ENCODE measurements around the gene CDH4. TPM values are rescaled to one million over a fixed set of nuclear protein-coding genes. Genes with fewer than 3 reads are reported as not detected.

The CDH4 gene
- total and polyA plus RNA-seq, 12 donors: 0.04 to 0.25 (median 0.08) TPM; not detected in 5

DNA sequence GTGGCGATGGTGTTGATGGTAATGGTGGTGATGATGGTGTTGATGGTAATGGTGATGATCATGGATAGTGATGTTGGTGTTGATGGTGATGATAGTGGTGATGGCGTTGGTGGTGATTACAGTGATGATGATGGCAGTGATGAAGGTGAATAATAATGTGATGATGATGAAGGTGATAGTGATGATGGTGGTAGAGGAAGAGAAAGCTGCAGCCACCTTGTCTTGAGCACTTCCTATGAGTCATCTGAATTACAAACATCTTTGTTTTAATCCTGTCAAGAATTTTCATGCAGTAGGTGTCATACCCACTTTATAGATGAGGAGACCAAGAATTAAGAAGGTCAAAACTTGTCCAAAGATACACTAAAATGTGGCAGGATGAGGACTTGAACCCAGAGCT is 571.2 kb downstream of the CDH4 start:
- WGBS, 2 donors: 84 to 95% methylated on average over 2 of the region's 2 CpGs
- intact Hi-C loops (cut with DNase I): loop anchor here in 2 of 10 donors (5.0 to 10.0 kb wide), 2 partner anchors 58 to 261 kb away; no protein-coding TSS in a partner anchor
- ATAC-seq (no peak), DNase-seq (no peak)
- H3K27ac ChIP-seq: no peak overlapping the region
- H3K4me3 ChIP-seq: no peak overlapping the region
- TF ChIP-seq, protein P1, sequence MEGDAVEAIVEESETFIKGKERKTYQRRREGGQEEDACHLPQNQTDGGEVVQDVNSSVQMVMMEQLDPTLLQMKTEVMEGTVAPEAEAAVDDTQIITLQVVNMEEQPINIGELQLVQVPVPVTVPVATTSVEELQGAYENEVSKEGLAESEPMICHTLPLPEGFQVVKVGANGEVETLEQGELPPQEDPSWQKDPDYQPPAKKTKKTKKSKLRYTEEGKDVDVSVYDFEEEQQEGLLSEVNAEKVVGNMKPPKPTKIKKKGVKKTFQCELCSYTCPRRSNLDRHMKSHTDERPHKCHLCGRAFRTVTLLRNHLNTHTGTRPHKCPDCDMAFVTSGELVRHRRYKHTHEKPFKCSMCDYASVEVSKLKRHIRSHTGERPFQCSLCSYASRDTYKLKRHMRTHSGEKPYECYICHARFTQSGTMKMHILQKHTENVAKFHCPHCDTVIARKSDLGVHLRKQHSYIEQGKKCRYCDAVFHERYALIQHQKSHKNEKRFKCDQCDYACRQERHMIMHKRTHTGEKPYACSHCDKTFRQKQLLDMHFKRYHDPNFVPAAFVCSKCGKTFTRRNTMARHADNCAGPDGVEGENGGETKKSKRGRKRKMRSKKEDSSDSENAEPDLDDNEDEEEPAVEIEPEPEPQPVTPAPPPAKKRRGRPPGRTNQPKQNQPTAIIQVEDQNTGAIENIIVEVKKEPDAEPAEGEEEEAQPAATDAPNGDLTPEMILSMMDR (IDR thresholded peaks at IDR 0.05): no peak
- peaks cover 0 to 12% (median 0%) of the 10 kb centered on the region in 11 donors for H3K9me3 ChIP-seq
- H3K36me3 ChIP-seq: no peaks in the 10 kb centered on the region
- H3K27me3 ChIP-seq: peaks cover 0 to 23% (median 5%) of the 10 kb centered on the region in 7 donors
- no peaks in the 10 kb centered on the region for H3K4me1 ChIP-seq

DNA sequence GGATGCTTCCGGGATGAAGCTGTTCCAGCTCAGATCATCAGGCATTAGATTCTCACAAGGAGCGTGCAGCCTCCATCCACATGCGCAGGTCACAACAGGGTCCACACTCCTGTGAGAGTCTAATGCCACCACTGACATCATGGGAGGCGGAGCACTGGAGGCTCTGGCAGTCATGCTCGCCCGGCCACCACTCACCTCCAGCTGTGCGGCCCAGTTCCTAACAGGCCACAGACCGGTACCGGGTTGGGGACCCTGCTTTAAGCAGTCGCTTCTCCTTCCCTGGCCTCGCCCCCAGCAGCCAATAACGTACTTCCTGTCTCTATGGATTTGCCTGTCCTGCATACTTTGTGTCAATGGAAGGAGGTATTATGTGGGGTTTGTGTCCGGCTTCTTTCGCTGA is 576.8 kb downstream of the CDH4 start:
- TF ChIP-seq, protein P1 (IDR thresholded peaks at IDR 0.05): no peak
- intact Hi-C loops (cut with DNase I): loop anchor here in 1 of 10 donors (10.0 kb wide), 1 partner anchor 64 kb away; no protein-coding TSS in a partner anchor
- Histone ChIP-seq H3K27ac (no peak overlapping the region), H3K4me3 (no peak overlapping the region), H3K9me3 (peaks cover 0 to 12% (median 0%) of the 10 kb centered on the region in 11 donors), H3K27me3 (peaks cover 0 to 36% (median 33%) of the 10 kb centered on the region in 7 donors), H3K4me1 (no peaks in the 10 kb centered on the region), H3K36me3 (no peaks in the 10 kb centered on the region)
- no peak for ATAC-seq
- DNase-seq: no peak
- WGBS, 2 donors: 91 to 93% methylated on average over 14 of the region's 14 CpGs

DNA sequence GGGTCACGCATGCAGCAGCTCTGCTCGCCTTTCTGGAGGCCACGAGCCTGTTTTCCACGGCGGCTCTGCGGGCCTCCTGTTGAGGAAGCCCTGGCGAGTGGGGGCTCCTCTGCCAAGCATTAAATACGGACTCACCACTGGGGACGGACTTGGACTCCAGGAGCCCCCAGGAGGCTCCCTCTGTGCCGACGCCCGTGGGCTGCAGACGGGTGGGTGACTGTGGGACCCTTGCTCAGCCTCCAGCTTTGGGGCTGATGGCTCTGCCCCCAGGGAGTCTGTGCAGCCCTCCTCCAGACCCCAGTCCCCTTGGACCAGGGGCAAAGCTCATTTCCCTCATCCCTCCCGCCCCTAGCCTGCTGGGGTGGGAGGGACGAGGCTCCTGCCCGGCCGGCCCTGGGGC is 577.5 kb downstream of the CDH4 start:
- Histone ChIP-seq H3K4me1 (no peaks in the 10 kb centered on the region), H3K27me3 (peaks cover 0 to 38% (median 33%) of the 10 kb centered on the region in 7 donors), H3K9me3 (peaks cover 0 to 12% (median 0%) of the 10 kb centered on the region in 11 donors), H3K27ac (no peak overlapping the region), H3K4me3 (no peak overlapping the region), H3K36me3 (no peaks in the 10 kb centered on the region)
- no peak for DNase-seq
- 81 to 84% methylated on average over 17 of the region's 17 CpGs for WGBS, 2 donors
- TF ChIP-seq, protein P1 (IDR thresholded peaks at IDR 0.05): no peak
- ATAC-seq: no peak
- intact Hi-C loops (cut with DNase I): loop anchor here in 1 of 10 donors (10.0 kb wide), 1 partner anchor 65 kb away; no protein-coding TSS in a partner anchor

DNA sequence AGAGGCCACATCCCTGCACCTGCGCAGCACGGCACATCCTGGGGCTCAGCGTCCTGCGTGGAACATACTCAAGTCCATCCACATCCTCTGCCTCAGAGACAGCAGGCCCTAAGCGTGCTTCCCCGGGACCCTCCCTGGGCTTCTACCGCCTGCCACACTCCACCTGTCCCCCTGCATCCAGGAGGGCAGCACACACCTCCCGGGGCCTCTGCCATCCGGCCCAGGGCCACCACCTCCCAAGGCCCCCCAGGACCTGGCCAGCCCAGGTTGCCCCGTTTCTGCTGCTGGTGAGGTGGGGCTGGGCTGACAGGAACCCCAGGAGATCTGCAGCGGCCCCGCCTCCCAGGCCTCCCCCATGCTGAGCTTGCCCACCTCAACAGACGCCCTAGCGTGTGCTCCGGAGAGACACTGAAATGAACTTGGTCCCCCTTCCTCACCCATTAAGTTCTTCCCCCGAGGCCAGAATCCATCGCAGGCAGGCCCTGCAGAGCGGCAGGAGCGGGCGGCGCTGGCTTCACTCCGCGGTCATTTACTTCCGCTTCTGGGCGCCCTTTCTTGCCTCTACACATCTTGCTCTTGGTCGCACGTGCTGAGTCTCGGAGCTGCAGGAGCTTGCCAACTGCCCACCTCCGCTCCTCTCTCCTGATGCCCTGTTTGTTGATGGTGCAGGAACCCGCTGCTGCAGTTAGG is 578.3 kb downstream of the CDH4 start:
- ATAC-seq: no peak
- intact Hi-C loops (cut with DNase I): no loop called here
- Histone ChIP-seq H3K4me1 (no peaks in the 10 kb centered on the region), H3K27ac (no peak overlapping the region), H3K36me3 (no peaks in the 10 kb centered on the region), H3K4me3 (no peak overlapping the region), H3K9me3 (peaks cover 0 to 12% (median 0%) of the 10 kb centered on the region in 11 donors), H3K27me3 (peaks cover 0 to 41% (median 34%) of the 10 kb centered on the region in 7 donors)
- 79 to 83% methylated on average over 30 of the region's 30 CpGs for WGBS, 2 donors
- TF ChIP-seq, protein P1 (IDR thresholded peaks at IDR 0.05): no peak
- DNase-seq: no peak

All from heart right ventricle (tissue), 16 donors.